ENCODE measurements around the gene IMPACT. TPM values are rescaled to one million over a fixed set of nuclear protein-coding genes. Genes with fewer than 3 reads are reported as not detected.

Gene IMPACT, protein sequence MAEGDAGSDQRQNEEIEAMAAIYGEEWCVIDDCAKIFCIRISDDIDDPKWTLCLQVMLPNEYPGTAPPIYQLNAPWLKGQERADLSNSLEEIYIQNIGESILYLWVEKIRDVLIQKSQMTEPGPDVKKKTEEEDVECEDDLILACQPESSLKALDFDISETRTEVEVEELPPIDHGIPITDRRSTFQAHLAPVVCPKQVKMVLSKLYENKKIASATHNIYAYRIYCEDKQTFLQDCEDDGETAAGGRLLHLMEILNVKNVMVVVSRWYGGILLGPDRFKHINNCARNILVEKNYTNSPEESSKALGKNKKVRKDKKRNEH
- total RNA-seq: 10 to 100 TPM; 19.8 to 25.6 TPM

DNA sequence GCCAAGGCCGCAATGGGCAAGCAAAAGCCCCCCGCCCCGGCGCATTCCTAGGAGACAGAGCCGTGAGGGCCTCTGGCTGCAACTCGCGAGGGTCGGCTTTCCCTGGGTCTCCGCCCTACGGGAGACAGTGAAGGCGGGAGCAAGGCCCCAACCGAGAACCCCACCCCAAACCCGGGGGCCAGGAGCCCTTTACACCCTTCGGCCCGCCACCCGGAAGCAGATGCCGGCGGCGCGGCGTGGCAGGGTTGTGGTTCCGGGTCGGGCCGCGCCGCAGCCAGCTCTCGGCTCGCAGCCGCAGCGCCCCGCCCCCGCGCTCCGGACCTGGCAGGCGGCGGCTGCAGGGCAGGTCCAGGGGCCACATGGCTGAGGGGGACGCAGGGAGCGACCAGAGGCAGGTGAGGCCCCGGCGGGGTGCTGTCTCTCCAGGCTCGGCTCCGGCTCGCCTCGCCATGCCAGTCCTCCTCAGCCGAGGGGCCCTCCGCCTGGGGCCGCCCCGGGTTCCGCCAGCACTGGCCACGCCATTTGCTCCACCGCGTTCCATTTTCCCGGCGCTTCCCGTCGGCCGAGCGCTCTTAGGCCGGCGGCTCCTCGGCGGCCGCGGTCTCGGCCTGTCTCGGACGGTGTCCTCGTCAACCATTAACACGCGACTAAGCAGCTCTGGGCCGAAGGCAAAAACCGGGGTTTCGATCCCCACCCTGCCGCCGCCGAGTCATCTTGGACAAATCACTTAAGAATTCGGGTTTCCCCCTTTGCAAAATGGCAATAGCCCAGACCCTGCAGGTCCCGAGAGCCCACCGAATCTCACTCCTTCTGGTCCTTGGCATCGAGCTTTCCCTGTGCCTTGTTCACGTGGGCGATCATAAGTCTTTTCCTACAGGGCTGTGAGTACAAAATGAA, at the start of gene IMPACT:
Gene IMPACT, plus strand, starts transcription at position 273 of the 897 bp plus-strand sequence. Its CDS starts 87 bp downstream, at position 360.
- TF ChIP-seq, protein P1, sequence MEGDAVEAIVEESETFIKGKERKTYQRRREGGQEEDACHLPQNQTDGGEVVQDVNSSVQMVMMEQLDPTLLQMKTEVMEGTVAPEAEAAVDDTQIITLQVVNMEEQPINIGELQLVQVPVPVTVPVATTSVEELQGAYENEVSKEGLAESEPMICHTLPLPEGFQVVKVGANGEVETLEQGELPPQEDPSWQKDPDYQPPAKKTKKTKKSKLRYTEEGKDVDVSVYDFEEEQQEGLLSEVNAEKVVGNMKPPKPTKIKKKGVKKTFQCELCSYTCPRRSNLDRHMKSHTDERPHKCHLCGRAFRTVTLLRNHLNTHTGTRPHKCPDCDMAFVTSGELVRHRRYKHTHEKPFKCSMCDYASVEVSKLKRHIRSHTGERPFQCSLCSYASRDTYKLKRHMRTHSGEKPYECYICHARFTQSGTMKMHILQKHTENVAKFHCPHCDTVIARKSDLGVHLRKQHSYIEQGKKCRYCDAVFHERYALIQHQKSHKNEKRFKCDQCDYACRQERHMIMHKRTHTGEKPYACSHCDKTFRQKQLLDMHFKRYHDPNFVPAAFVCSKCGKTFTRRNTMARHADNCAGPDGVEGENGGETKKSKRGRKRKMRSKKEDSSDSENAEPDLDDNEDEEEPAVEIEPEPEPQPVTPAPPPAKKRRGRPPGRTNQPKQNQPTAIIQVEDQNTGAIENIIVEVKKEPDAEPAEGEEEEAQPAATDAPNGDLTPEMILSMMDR (IDR thresholded peaks at IDR 0.05): no peak
- no peaks in the 10 kb centered on the region for H3K9me3 ChIP-seq
- no peaks in the 10 kb centered on the region for H3K27me3 ChIP-seq
- H3K36me3 ChIP-seq: no peaks in the 10 kb centered on the region
- no peaks in the 10 kb centered on the region for H3K4me1 ChIP-seq
- H3K27ac ChIP-seq: peak within 1 kb of the TSS; percentile 80
- H3K9ac ChIP-seq (ENCODE audit: low read depth in 2 of 2, low read length in 2 of 2): peak within 1 kb of the TSS; percentile 73 to 80
- peak within 1 kb of the TSS; percentile 96 for H3K4me3 ChIP-seq
- intact Hi-C loops (cut with DNase I): no loop called here
- peak; percentile 79 for DNase-seq

DNA sequence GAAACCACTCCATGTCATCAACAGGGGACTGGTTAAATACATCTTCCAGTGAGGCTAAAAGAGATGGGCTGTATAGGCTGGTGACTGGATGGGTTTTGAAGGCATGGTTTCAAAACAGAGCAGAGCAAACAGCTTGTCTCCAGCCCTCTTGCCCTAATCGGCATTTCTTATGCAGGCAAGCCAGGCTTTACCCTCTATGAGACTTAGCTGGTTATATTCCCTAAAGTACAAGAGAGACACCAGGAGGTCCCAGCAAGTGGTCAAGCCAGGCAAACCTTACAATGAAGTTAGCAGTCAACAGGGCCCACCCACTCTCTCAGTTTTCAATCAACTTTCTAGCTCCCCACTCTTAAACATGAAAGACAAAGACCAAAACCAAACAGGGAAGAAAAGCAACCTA, 47.9 kb upstream of the IMPACT start:
- Histone ChIP-seq H3K27ac (no peak overlapping the region), H3K4me3 (no peak overlapping the region), H3K4me1 (no peaks in the 10 kb centered on the region), H3K9ac (ENCODE audit: low read depth in 2 of 2, low read length in 2 of 2) (no peak overlapping the region), H3K27me3 (no peaks in the 10 kb centered on the region), H3K9me3 (no peaks in the 10 kb centered on the region), H3K36me3 (no peaks in the 10 kb centered on the region)
- DNase-seq: no peak
- intact Hi-C loops (cut with DNase I): no loop called here
- TF ChIP-seq, protein P1 (IDR thresholded peaks at IDR 0.05): no peak

DNA sequence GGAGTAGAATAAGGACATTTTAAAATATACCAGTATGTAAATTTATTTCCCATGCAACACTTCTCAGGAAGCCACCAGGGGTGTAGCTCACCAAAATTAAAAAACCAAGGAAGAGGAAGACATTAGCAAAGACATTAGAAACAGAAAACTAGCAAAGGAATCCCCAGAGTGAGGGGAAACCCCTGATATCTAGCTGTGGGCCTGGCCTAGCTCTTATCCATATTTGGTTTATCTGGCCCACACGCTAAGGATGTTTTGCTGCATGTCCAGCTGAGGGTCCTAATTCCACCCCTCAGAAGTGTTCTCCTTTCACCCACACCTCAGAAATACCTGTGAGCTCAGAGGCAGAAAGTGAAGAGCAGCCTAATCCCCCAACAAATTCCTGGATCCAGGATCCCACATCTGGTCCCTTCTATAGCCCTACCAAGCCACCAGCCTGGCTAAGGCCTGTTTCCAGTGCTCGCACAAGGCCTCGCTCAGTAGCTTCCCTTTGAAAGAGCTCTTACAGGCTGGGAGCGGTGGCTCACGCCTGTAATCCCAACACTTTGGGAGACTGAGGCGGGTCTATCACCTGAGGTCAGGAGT, 46.2 kb upstream of the IMPACT start:
- DNase-seq: no peak
- no peaks in the 10 kb centered on the region for H3K27me3 ChIP-seq
- intact Hi-C loops (cut with DNase I): no loop called here
- H3K9ac ChIP-seq (ENCODE audit: low read depth in 2 of 2, low read length in 2 of 2): no peak overlapping the region
- H3K36me3 ChIP-seq: no peaks in the 10 kb centered on the region
- H3K4me1 ChIP-seq: no peaks in the 10 kb centered on the region
- H3K4me3 ChIP-seq: no peak overlapping the region
- TF ChIP-seq, protein P1 (IDR thresholded peaks at IDR 0.05): no peak
- no peak overlapping the region for H3K27ac ChIP-seq
- H3K9me3 ChIP-seq: no peaks in the 10 kb centered on the region

DNA sequence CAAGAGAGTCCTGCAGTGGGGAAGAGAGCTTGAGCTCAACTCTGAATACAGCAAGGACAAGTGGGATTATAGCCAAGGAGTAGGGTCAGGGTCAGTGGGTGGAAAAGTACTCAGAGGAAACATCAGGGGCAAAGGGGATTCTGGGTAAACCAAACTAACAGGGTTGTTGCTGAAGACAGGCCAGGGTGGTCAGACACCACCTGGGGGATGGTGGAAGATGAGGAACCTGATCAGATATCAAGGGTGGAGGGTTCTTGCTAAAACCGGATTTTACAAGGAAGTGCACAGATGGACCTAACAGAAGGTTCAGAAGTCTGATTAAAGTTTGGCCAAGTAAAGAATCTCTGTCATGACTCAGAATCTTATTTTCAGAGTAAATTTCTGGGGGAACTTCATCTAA, 45.3 kb upstream of the IMPACT start:
- intact Hi-C loops (cut with DNase I): no loop called here
- H3K4me3 ChIP-seq: no peak overlapping the region
- H3K9ac ChIP-seq (ENCODE audit: low read depth in 2 of 2, low read length in 2 of 2): no peak overlapping the region
- TF ChIP-seq, protein P1 (IDR thresholded peaks at IDR 0.05): no peak
- no peak for DNase-seq
- H3K9me3 ChIP-seq: no peaks in the 10 kb centered on the region
- no peaks in the 10 kb centered on the region for H3K4me1 ChIP-seq
- H3K27me3 ChIP-seq: no peaks in the 10 kb centered on the region
- H3K27ac ChIP-seq: no peak overlapping the region
- H3K36me3 ChIP-seq: no peaks in the 10 kb centered on the region

DNA sequence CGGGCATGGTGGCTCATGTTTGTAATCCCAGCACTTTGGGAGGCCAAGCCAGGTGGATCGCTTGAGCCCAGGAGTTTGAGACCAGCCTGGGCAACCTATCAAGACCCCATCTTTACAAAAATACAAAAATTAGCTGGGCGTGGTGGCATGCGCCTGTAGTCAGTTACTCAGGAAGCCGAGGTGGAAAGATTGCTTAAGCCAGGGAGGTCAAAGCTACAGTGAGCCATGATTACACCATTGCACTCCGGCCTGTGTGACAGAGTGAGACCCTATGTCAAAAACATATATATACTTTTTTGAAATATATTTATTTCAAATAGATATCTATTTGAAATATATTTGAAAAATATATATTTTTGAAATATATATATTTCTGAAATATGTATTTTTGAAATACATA, 39.8 kb upstream of the IMPACT start:
- no peaks in the 10 kb centered on the region for H3K4me1 ChIP-seq
- H3K27me3 ChIP-seq: no peaks in the 10 kb centered on the region
- no peak for DNase-seq
- intact Hi-C loops (cut with DNase I): no loop called here
- H3K27ac ChIP-seq: no peak overlapping the region
- no peak overlapping the region for H3K9ac ChIP-seq (ENCODE audit: low read depth in 2 of 2, low read length in 2 of 2)
- no peaks in the 10 kb centered on the region for H3K9me3 ChIP-seq
- no peak overlapping the region for H3K4me3 ChIP-seq
- TF ChIP-seq, protein P1 (IDR thresholded peaks at IDR 0.05): no peak
- no peaks in the 10 kb centered on the region for H3K36me3 ChIP-seq

Data from colonic mucosa (tissue), 4 donors.